Stimulated activated CD8-positive, alpha-beta memory T cell treated with anti-CD3 and anti-CD28 coated beads, Interleukin-15, amount 100 ng/mL, for 48 hours (primary cell): ENCODE measurements around the gene MYO18A.

Experiments
- DNase-seq, 2 donors: peaks; one replicate each; pipeline ENCODE4 v3.0.0-alpha.2; 2020; ENCODE audit warnings: low read depth in 2 of 2

MYO18A gene

GRCh38 chr17:29031488-29031887 lies 148.7 kb downstream of the MYO18A start:
- no peak for DNase-seq

GRCh38 chr17:29024316-29024952 lies 155.8 kb downstream of the MYO18A start:
- DNase-seq = no peak

- no peak for DNase-seq
Observed at GRCh38 chr17:29022074-29022473, 158.1 kb downstream of the MYO18A start.

GRCh38 chr17:29021226-29021625 lies 159.0 kb downstream of the MYO18A start:
- no peak for DNase-seq
